Sigmoid colon (tissue), 7 donors: ENCODE measurements around the gene TMED6. TPM values are rescaled to one million over a fixed set of nuclear protein-coding genes. Genes with fewer than 3 reads are reported as not detected.

Experiments
- DNase-seq: peaks from one replicate; pipeline ENCODE4 v3.0.0-alpha.2; 2019
- H3K27ac ChIP-seq, 4 donors: fragments of 200-600 bp; sonication (generic); one replicate each; pipeline ENCODE4 v1.5.1; 2016 to 2019; ENCODE audit warnings: mild to moderate bottlenecking in 1 of 4
- H3K27me3 ChIP-seq, 3 donors: fragments of 200-600 bp; sonication (generic); one replicate each; pipeline ENCODE4 v1.5.1; 2019; ENCODE audit warnings: mild to moderate bottlenecking in 1 of 3
- H3K36me3 ChIP-seq, 4 donors: fragments of 200-600 bp; sonication (generic); one replicate each; pipeline ENCODE4 v1.5.1; 2016 to 2019
- H3K4me1 ChIP-seq, 4 donors: fragments of 200-600 bp; sonication (generic); one replicate each; pipeline ENCODE4 v1.5.1; 2017 to 2019
- H3K4me3 ChIP-seq, 4 donors: fragments of 200-600 bp; sonication (generic); one replicate each; pipeline ENCODE4 v1.5.1; 2017 to 2019; ENCODE audit warnings: mild to moderate bottlenecking in 2 of 4, moderate library complexity in 1 of 4
- H3K9me3 ChIP-seq, 4 donors: fragments of 200-600 bp in 3 of 4; sonication (generic) in 3 of 4; one replicate each; pipeline versions ENCODE4 v1.5.1 to v1.6.1; 2013 to 2019
- CTCF ChIP-seq, 4 experiments: fragments of 450-650 bp in 3 of 4; fragments of 200-600 bp in 1 of 4; IDR thresholded peaks; one replicate each; pipeline ENCODE4 v1.5.1; 2016 to 2019; ENCODE audit warnings: antibody characterized with exemption in 4 of 4, mild to moderate bottlenecking in 3 of 4, moderate library complexity in 2 of 4
- EP300 ChIP-seq, 4 donors: sonication (generic); formaldehyde crosslinking; IDR thresholded peaks; one replicate each; pipeline ENCODE4 v1.6.1; 2017; ENCODE audit warnings: antibody characterized with exemption in 4 of 4
- POLR2A ChIP-seq, 2 donors: fragments of 450-650 bp; IDR thresholded peaks; one replicate each; pipeline ENCODE4 v1.6.1; 2016; ENCODE audit warnings: antibody characterized with exemption in 2 of 2, mild to moderate bottlenecking in 2 of 2, moderate library complexity in 2 of 2
- POLR2AphosphoS5 ChIP-seq, 4 donors: sonication (generic); formaldehyde crosslinking; IDR thresholded peaks; one replicate each; pipeline ENCODE4 v1.6.1; 2017; ENCODE audit warnings: antibody characterized with exemption in 4 of 4
- WGBS, 2 donors: extraction: QIAGEN DNeasy Blood & Tissue Kit; methylation state at CpG; one replicate each; pipeline ENCODE4 v1.1.7; 2013; 5-methylcytosine and 5-hydroxymethylcytosine counted together
- intact Hi-C: fragments of 100-400 bp; cut with DNase I; formaldehyde crosslinking; loops from one replicate; pipeline ENCODE4 v1.15.1; 2023
- polyA plus RNA-seq, 3 donors: library from polyadenylated mRNA; stranded (reverse); fragments of 200-250 nt; gene quantifications; one replicate each; pipeline ENCODE4 v1.2.3, GENCODE V29; 2013
- total RNA-seq, 4 donors: library from RNA; depleted of rRNA; stranded (reverse); fragments of >200 nt; gene quantifications; one replicate each; pipeline ENCODE4 v1.1.0, GENCODE V29; 2016
- donor health status: healthy with polysubstance abuse.
- donor health status: Bipolar disorder and iron deficiency.
- donor health status: healthy.

TMED6 gene
- total and polyA plus RNA-seq, 7 donors = 4.2 to 4.6 TPM; not detected in 5

DNA sequence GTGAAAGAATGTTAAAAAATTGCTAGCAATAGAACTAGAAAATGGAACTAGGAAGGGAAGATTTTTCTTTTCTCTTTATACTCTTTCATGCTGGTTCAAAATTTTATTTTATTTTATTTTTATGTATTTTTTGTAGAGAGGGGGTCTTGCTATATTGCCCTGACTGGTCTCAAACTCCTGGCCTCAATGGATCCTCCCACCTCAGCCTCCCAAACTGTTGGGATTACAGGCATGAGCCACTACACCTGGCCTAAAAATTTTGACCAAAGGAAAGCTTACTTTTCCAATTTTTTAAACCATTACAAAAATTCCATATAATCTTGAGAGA, 44.2 kb upstream of the TMED6 start:
- intact Hi-C loops = loop anchor here (2.0 to 10.0 kb wide), 3 partner anchors 171 to 359 kb away; partner anchors contain the start of gene NOB1
- TF ChIP-seq POLR2A (IDR thresholded peaks at IDR 0.05) (no peak), CTCF (IDR thresholded peaks at IDR 0.05) (peak in 1 of 4 experiments; percentile 60)
- Histone ChIP-seq H3K4me3 (no peak overlapping the region), H3K4me1 (peaks cover 0 to 18% (median 12%) of the 10 kb centered on the region in 4 donors), H3K27me3 (no peaks in the 10 kb centered on the region), H3K9me3 (no peaks in the 10 kb centered on the region), H3K27ac (peak overlapping the region; percentile 77 to 82 (median 80)), H3K36me3 (no peaks in the 10 kb centered on the region)
- no peak for DNase-seq

GRCh38 chr16:69393898-69394849, 42.6 kb upstream of the TMED6 start:
- Histone ChIP-seq H3K4me1 (peaks cover 0 to 18% (median 12%) of the 10 kb centered on the region in 4 donors), H3K36me3 (no peaks in the 10 kb centered on the region), H3K27ac (no peak overlapping the region), H3K9me3 (no peaks in the 10 kb centered on the region), H3K4me3 (no peak overlapping the region), H3K27me3 (no peaks in the 10 kb centered on the region)
- 69 to 80% methylated on average over 10 of the region's 10 CpGs for WGBS, 2 donors
- intact Hi-C loops = loop anchor here (10.0 kb wide), 1 partner anchor 301 kb away; no protein-coding TSS in a partner anchor
- no peak for TF ChIP-seq POLR2A (IDR thresholded peaks at IDR 0.05)
- TF ChIP-seq POLR2AphosphoS5 (IDR thresholded peaks at IDR 0.05) = no peak
- TF ChIP-seq EP300 (IDR thresholded peaks at IDR 0.05) = no peak
- no peak for TF ChIP-seq CTCF (IDR thresholded peaks at IDR 0.05)
- DNase-seq = no peak

GRCh38 chr16:69386596-69386995, 35.0 kb upstream of the TMED6 start:
- peak overlapping the region; percentile 91 to 98 (median 92) for H3K27ac ChIP-seq
- peaks cover 0 to 26% (median 9%) of the 10 kb centered on the region in 4 donors for H3K36me3 ChIP-seq
- peaks cover 0 to 23% (median 12%) of the 10 kb centered on the region in 4 donors for H3K4me1 ChIP-seq
- no peak for DNase-seq
- intact Hi-C loops = loop anchor here (5.0 kb wide), 1 partner anchor 36 kb away; the partner anchor contains the start of gene CYB5B
- no peaks in the 10 kb centered on the region for H3K9me3 ChIP-seq
- WGBS, 2 donors = 84 to 86% methylated on average over 1 of the region's 1 CpG
- TF ChIP-seq POLR2AphosphoS5 (IDR thresholded peaks at IDR 0.05) (no peak), POLR2A (IDR thresholded peaks at IDR 0.05) (no peak), CTCF (IDR thresholded peaks at IDR 0.05) (no peak), EP300 (IDR thresholded peaks at IDR 0.05) (no peak)
- H3K27me3 ChIP-seq = no peaks in the 10 kb centered on the region
- H3K4me3 ChIP-seq = no peak overlapping the region

DNA sequence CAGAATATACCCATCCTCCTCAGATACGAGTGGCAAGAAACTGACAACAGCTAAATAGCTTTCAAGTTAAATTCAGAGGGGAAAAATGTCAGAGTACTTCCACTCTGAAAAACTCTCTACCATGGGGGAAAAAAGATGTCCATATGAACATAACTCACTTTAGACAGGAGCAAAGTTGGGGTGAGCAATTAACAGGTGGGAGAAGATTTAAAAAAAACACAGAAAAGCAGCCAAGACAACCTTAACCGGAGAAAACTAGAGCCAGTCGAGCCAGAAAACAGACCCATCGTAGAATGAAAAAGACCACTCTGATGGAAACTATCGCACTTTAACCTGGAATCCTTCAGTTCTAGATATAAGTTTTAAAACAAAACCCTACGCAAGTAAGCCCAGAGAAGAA, 33.4 kb upstream of the TMED6 start:
- 2 to 6% methylated on average over 6 of the region's 6 CpGs for WGBS, 2 donors
- Histone ChIP-seq H3K27ac (peak overlapping the region; percentile 91 to 98 (median 92)), H3K27me3 (no peaks in the 10 kb centered on the region), H3K4me3 (peak overlapping the region; percentile 76 to 89 (median 84)), H3K9me3 (no peaks in the 10 kb centered on the region), H3K4me1 (peaks cover 0 to 23% (median 12%) of the 10 kb centered on the region in 4 donors), H3K36me3 (peaks cover 4 to 40% (median 14%) of the 10 kb centered on the region in 4 donors)
- no peak for DNase-seq
- intact Hi-C loops = loop anchor here (2.0 to 5.0 kb wide), 2 partner anchors 37 to 54 kb away; partner anchors contain the start of genes CYB5B and PDF
- TF ChIP-seq POLR2A (IDR thresholded peaks at IDR 0.05) = no peak
- no peak for TF ChIP-seq POLR2AphosphoS5 (IDR thresholded peaks at IDR 0.05)
- no peak for TF ChIP-seq CTCF (IDR thresholded peaks at IDR 0.05)
- TF ChIP-seq EP300 (IDR thresholded peaks at IDR 0.05) = no peak
